GM21515 (cell line): ENCODE results near the gene KLHL2.
"Not testable (repeated sequence)": the region's sequence is repeated elsewhere in the genome, so short reads cannot be mapped to it uniquely, and the experiment has no call there.

Experiments
- ATAC-seq: cut with Tn5 transposase; IDR thresholded peaks from one replicate; pipeline ENCODE4 v1.9.1; 2021; ENCODE audit not compliant: unreplicated experiment

The KLHL2 gene

DNA sequence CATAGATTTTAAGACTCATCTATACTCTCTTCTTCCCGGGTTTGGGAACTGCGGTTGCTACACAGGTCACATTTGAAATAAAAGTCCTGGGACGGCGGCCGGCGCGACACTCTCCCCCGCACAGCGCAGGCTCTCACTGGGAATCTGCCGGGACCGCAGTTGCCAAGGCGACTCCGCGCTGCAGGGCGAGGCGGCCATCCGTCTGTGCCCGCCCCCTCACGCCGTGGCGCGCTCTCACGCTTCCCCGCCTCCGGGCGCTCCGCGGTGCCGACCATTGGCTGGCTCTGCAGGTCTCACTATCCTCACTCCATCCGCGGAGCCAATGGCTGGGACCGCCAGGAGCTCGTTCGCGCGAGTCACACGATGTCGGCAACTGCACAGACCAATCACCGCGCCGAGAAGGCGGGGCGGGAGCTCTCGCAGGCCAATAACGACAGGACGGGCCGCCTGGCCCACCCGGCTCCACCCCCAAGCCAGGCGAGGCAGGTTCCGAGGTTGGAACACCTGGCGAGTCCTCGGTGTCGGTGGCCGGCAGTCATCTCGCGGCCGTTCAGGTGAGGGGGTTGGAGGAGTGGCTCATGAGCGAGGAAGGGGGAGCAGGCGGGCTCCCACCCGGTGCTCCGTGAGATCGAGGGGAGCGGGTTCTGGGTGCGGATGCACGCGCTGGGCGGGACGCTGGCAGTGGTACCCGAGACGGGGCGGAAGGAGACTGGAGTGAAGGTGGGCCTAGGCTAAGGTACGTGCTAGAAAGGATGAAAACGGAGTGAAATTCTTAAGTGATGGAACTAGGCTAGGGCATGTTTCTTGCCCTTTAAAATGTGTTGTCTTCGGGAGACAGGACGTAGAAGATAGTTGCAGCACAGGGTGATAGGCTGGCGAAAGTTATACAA is 120.1 kb downstream of the KLHL2 start, which contains the start of gene MSMO1:
Gene MSMO1, plus strand, starts transcription at position 459 of the 890 bp plus-strand sequence. CDS start 5,702 bp downstream, outside the sequence.
- ATAC-seq = peak; percentile 98

GRCh38 chr4:165328101-165328425 is 120.7 kb downstream of the KLHL2 start:
- ATAC-seq = peak; percentile 0

- no peak for ATAC-seq
Observed at GRCh38 chr4:165328708-165329107, 121.3 kb downstream of the KLHL2 start.

DNA sequence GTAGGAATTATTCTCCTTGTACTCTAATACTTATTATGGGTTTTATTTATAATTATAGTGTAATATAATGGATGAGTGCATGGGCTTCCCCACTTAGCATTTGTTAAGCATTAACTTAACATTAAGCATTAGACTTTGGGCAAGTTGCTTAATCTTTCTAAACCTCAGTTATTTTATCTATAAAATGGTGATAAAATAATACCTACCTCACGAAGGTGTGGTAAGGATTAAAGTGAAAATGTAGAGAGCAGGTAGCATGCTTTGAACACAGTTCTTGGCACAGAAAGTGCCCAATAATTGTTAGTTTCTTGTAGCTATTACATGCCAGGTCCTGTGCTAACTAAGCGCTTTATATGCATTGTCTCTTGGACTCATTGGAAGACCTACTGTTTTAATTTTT is 122.7 kb downstream of the KLHL2 start:
- no peak for ATAC-seq

- ATAC-seq = no peak
Observed at GRCh38 chr4:165330666-165331065, 123.3 kb downstream of the KLHL2 start.

DNA sequence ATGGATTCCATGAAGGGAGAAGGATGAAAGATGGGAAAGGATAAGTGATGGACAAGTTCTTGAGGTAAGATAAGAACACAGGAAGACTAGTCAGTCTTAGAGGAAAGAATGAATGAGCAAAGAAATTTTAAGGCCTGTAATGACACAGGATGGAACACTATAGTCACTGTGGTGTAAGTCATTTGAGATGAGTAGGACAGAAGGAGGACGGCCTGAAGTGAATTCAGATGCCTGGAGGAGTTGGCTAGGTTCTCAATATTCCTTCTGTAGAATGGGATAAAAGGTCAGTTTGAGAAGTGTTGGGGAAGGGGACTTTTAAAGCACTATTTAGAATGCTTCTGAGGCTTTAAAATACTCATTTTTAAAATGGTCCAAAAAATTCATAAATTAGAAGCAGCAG is 124.0 kb downstream of the KLHL2 start:
- no peak for ATAC-seq

DNA sequence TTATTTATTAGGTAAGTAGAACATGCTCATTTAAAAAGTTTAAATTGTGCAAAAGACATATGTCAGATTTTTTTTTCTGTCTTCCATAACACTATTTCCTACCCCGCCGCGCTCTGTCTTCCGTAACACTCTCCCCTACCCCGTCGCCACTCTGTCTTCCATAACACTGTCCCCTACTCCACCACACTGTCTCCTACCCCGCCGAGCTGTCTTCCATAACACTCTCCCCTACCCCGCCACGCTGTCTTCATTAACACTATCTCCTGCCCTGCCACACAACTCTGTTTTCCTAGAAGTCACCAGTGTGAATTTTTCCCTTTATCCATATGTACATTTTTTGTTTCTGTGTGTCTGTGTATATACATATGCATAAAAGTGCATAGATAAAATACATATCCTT is 124.5 kb downstream of the KLHL2 start:
- ATAC-seq = no peak

- ATAC-seq = no peak
Observed at GRCh38 chr4:165332502-165332901, 125.1 kb downstream of the KLHL2 start.

GRCh38 chr4:165335163-165335703 is 127.9 kb downstream of the KLHL2 start:
- no peak for ATAC-seq

DNA sequence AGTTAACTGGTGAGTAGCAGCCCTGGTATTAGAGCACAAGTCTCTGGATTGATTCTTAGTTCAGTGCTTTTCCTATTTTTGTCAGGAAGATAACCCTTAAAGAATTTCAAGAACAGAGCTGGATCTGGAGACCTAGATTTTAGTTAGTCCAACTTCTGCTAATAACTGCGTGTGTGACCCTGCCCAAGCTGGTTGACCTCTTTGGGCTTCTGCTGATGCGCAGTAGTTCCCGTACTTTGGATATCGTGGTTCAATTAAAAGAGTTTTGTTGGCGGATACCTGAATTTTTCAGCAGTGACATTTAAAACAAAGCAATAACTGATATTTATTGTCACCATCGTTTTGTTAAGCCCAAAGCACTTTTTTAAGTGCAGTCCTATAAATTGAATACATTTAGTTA is 129.4 kb downstream of the KLHL2 start:
- ATAC-seq = no peak

- not testable (repeated sequence) for ATAC-seq
Observed at GRCh38 chr4:165342340-165342739, 135.0 kb downstream of the KLHL2 start.

GRCh38 chr4:165343353-165344191 is 136.2 kb downstream of the KLHL2 start:
- no peak for ATAC-seq

DNA sequence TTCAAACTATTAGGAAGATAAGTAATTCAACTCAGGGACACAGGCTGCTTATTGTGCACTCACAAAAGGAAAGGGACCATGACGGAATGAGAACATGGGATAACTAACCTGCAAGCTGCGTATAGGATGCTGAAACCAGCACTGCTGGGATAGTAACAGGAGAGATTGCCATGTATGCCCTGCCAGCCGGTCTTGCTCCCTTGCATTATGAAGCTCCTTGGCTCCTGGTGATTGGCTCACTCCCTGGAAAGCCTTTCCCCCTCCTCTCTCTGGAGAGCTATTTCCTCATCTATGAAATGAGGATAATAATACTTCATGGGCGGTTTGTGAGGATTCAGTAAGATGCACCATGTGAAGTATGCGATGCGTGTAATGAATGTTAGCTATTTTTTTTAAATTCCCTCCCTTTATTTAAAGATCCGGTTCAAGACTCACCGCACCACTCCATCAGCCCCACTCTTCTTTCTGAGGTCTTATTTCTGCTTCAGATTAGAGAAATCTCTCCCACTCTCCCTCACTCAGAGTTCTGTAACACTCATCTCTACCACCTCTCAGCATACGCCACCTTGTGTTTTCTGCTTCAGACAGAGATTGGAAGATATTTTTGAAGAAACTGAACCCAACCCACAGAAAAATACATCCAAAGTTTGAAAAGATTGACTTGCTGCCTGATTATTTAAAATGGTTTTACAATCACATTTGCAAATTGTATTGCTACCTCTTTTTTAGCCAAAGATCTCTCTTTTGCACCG is 138.5 kb downstream of the KLHL2 start:
- ATAC-seq = no peak

GRCh38 chr4:165347647-165348569 is 140.5 kb downstream of the KLHL2 start:
- no peak for ATAC-seq

DNA sequence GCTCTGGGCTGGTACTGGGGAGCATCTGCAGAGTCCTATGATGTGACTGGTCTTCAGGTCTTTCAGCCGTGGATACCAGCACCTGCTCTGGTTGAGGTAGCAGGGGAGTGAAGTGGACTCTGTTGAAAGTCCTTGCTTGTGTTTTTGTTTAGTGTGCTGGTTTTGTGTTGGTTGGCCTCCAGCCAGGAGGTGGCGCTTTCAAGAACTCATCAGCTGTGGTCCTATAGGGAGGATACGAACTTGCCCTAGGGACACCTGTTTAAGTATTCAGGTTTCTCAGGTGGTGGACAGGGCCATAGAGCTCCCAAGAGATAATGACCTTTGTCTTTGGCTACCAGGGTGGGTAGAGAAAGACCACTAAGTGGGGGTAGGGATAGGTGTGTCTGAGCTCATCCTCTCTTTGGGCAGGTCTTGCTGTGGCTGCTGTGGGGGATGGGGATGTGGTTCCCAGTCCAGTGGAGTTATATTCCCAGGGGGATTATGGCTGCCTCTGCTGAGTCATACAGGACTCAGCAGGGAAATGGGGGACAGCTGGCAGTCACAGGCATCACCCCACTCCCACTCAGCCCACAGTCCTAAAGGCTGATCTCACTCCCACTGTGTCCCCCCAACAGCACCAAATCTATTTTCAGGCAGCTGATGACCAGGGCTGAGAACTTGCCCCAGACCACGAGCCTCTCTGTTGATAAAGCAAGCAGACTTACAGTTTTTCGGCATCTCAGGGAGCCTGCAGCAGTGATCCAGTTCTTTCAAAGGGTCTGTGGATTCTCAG is 144.2 kb downstream of the KLHL2 start:
- no peak for ATAC-seq

GRCh38 chr4:165355900-165356300 is 148.5 kb downstream of the KLHL2 start:
- no peak for ATAC-seq

GRCh38 chr4:165359506-165359905 is 152.1 kb downstream of the KLHL2 start:
- no peak for ATAC-seq

DNA sequence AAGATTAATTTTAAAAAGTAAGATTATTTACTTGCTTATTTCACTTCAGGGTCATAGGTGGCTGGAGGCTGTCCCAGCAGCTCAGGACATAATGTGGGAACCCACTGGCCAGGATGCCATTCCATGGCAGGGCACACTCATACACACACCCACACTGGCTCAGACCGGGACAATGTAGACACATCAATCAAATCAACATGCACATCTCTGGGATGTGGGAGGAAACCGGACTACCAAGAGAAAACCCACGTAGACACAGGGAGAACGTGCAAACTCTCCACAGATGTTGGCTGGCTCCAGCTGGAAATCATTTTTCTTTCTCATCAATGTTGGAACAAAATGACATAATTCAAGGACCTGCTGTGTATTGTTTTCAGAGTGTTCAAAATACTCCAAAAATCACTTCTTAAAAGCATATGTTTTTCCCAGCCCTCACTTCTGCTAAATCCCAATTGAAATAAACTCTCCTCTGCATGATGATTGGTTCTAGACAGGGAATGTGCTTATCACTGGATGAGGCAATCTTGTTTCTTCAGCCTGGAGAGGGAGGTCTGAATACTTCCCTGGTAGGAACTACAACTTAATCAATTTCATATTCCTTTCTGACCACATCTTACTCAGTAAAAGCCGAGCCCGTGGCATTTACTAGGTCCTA is 152.8 kb downstream of the KLHL2 start:
- ATAC-seq = no peak
